ENCODE measurements around the gene ABCC8. TPM values are rescaled to one million over a fixed set of nuclear protein-coding genes. Genes with fewer than 3 reads are reported as not detected.

ABCC8 gene
- total and polyA plus RNA-seq, 10 of the 15 experiments (the other 5 are each of a cell fraction or from before 2014, with no cell fraction given) = not detected

DNA sequence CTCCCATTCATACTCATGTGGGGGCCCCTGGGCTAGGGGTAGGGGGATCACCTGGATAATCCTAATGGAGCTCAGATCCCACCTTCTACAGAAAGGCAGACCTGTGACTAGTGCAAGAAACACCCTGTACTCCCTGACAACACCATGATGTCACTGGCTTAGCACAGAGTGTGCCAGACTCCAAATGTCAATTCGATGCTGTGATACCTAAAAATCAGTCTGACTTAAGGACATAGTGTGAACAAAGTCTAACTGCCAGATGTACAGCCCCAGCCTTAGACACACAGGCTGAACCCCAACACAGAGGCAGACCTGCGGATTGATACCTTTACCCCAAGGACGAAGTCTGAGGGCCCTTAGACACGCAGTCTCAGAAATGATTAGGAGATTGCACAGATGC, 8.5 kb downstream of the ABCC8 start:
- intact Hi-C loops (cut with micrococcal nuclease; ENCODE audit: unreplicated experiment) (no loop called here), in situ Hi-C loops (cut with MboI) (no loop called here)
- BruUV-seq (replicated peaks) = no TSS peak
- Histone ChIP-seq H3K27me3 (replicated peaks in 1 of 2; ENCODE audit: control insufficient read depth in 2 of 2, insufficient read depth in 2 of 2, low read length in 1 of 2) (peaks cover 0 to 3% of the 10 kb centered on the region in 2 experiments; a peak in 2 of 4 replicates), H3K4me1 (ENCODE audit: control insufficient read depth, insufficient read depth, low read length) (no peaks in the 10 kb centered on the region), H4K20me1 (ENCODE audit: control insufficient read depth, insufficient read depth) (no peaks in the 10 kb centered on the region), H3K9ac (ENCODE audit: control insufficient read depth, insufficient read depth, low read length) (no peak overlapping the region), H2AFZ (ENCODE audit: control insufficient read depth, low read depth, low read length) (no peak overlapping the region), H3K79me2 (ENCODE audit: control insufficient read depth, insufficient read depth, low read length) (no peaks in the 10 kb centered on the region), H3K9me3 (replicated peaks; ENCODE audit: control insufficient read depth, insufficient read depth, low read length) (no peaks in the 10 kb centered on the region), H3K4me3 (no peak overlapping the region), H3K36me3 (ENCODE audit: control insufficient read depth in 2 of 2, insufficient read depth in 2 of 2, low read length in 1 of 2) (no peaks in the 10 kb centered on the region), H3K4me2 (ENCODE audit: control insufficient read depth, insufficient read depth) (no peak overlapping the region), H3K27ac (ENCODE audit: control insufficient read depth, insufficient read depth) (no peak overlapping the region)
- ATAC-seq (no peak), FAIRE-seq (no peak), DNase-seq (ENCODE audit: low read depth, low spot score) (no peak)
- WGBS (ENCODE audit: insufficient coverage, insufficient replicate concordance, low lambda C conversion rate, missing lambda C conversion rate) = 4% methylated on average over 4 of the region's 4 CpGs
- no peak for TF ChIP-seq ZNF24 (IDR thresholded peaks at IDR 0.05)
- no peak for TF ChIP-seq POLR2AphosphoS5 (IDR thresholded peaks at IDR 0.05; ENCODE audit: low read length)
- no peak for TF ChIP-seq FOXK2 (IDR thresholded peaks at IDR 0.05)
- no peak for TF ChIP-seq LARP7 (IDR thresholded peaks at IDR 0.05)
- TF ChIP-seq, protein P1, sequence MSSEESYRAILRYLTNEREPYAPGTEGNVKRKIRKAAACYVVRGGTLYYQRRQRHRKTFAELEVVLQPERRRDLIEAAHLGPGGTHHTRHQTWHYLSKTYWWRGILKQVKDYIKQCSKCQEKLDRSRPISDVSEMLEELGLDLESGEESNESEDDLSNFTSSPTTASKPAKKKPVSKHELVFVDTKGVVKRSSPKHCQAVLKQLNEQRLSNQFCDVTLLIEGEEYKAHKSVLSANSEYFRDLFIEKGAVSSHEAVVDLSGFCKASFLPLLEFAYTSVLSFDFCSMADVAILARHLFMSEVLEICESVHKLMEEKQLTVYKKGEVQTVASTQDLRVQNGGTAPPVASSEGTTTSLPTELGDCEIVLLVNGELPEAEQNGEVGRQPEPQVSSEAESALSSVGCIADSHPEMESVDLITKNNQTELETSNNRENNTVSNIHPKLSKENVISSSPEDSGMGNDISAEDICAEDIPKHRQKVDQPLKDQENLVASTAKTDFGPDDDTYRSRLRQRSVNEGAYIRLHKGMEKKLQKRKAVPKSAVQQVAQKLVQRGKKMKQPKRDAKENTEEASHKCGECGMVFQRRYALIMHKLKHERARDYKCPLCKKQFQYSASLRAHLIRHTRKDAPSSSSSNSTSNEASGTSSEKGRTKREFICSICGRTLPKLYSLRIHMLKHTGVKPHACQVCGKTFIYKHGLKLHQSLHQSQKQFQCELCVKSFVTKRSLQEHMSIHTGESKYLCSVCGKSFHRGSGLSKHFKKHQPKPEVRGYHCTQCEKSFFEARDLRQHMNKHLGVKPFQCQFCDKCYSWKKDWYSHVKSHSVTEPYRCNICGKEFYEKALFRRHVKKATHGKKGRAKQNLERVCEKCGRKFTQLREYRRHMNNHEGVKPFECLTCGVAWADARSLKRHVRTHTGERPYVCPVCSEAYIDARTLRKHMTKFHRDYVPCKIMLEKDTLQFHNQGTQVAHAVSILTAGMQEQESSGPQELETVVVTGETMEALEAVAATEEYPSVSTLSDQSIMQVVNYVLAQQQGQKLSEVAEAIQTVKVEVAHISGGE (CRISPR knock-in tag; IDR thresholded peaks at IDR 0.05) = no peak
- TF ChIP-seq, protein P2, sequence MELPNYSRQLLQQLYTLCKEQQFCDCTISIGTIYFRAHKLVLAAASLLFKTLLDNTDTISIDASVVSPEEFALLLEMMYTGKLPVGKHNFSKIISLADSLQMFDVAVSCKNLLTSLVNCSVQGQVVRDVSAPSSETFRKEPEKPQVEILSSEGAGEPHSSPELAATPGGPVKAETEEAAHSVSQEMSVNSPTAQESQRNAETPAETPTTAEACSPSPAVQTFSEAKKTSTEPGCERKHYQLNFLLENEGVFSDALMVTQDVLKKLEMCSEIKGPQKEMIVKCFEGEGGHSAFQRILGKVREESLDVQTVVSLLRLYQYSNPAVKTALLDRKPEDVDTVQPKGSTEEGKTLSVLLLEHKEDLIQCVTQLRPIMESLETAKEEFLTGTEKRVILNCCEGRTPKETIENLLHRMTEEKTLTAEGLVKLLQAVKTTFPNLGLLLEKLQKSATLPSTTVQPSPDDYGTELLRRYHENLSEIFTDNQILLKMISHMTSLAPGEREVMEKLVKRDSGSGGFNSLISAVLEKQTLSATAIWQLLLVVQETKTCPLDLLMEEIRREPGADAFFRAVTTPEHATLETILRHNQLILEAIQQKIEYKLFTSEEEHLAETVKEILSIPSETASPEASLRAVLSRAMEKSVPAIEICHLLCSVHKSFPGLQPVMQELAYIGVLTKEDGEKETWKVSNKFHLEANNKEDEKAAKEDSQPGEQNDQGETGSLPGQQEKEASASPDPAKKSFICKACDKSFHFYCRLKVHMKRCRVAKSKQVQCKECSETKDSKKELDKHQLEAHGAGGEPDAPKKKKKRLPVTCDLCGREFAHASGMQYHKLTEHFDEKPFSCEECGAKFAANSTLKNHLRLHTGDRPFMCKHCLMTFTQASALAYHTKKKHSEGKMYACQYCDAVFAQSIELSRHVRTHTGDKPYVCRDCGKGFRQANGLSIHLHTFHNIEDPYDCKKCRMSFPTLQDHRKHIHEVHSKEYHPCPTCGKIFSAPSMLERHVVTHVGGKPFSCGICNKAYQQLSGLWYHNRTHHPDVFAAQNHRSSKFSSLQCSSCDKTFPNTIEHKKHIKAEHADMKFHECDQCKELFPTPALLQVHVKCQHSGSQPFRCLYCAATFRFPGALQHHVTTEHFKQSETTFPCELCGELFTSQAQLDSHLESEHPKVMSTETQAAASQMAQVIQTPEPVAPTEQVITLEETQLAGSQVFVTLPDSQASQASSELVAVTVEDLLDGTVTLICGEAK (IDR thresholded peaks at IDR 0.05; ENCODE audit: borderline replicate concordance) = no peak
- TF ChIP-seq PAX5 (IDR thresholded peaks at IDR 0.05; ENCODE audit: borderline replicate concordance, low read depth, low read length) = no peak
- TF ChIP-seq JUNB (IDR thresholded peaks at IDR 0.05) = no peak
- TF ChIP-seq MTA2 (IDR thresholded peaks at IDR 0.05; ENCODE audit: low read depth) = no peak
- TF ChIP-seq BRCA1 (IDR thresholded peaks at IDR 0.05; ENCODE audit: low read depth, low read length) = no peak
- no peak for TF ChIP-seq MYC (IDR thresholded peaks at IDR 0.05; ENCODE audit: insufficient read depth, insufficient read length, insufficient replicate concordance, low read length, severe bottlenecking)
- TF ChIP-seq, protein P3, sequence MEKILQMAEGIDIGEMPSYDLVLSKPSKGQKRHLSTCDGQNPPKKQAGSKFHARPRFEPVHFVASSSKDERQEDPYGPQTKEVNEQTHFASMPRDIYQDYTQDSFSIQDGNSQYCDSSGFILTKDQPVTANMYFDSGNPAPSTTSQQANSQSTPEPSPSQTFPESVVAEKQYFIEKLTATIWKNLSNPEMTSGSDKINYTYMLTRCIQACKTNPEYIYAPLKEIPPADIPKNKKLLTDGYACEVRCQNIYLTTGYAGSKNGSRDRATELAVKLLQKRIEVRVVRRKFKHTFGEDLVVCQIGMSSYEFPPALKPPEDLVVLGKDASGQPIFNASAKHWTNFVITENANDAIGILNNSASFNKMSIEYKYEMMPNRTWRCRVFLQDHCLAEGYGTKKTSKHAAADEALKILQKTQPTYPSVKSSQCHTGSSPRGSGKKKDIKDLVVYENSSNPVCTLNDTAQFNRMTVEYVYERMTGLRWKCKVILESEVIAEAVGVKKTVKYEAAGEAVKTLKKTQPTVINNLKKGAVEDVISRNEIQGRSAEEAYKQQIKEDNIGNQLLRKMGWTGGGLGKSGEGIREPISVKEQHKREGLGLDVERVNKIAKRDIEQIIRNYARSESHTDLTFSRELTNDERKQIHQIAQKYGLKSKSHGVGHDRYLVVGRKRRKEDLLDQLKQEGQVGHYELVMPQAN (conservative IDR thresholded peaks at IDR 0.05) = no peak
- no peak for TF ChIP-seq CBX5 (IDR thresholded peaks at IDR 0.05; ENCODE audit: low read depth)
- no peak for TF ChIP-seq EZH2 (IDR thresholded peaks at IDR 0.05; ENCODE audit: borderline replicate concordance, control insufficient read depth, low read depth, low read length)
- ChIA-PET SMC1A (ENCODE audit: uncharacterized antibody, unreplicated experiment) (no interaction called here), RAD21 (ENCODE audit: unreplicated experiment) (no interaction called here), CTCF (no interaction called here), POLR2A (no interaction called here)
